ENCODE measurements around the gene AAMP. TPM values are rescaled to one million over a fixed set of nuclear protein-coding genes. Genes with fewer than 3 reads are reported as not detected.

AAMP gene
- total RNA-seq, 2 donors from 2014 or later = 96.1 to 137 TPM

- Histone ChIP-seq H3K4me1 (peaks cover 7% of the 10 kb centered on the region), H3K9ac (ENCODE audit: low read depth in 2 of 2, low read length in 2 of 2) (no peak overlapping the region), H3K27ac (peak overlapping the region; percentile 67), H3K9me3 (no peaks in the 10 kb centered on the region), H3K4me3 (no peak overlapping the region), H3K36me3 (no peaks in the 10 kb centered on the region), H3K27me3 (no peaks in the 10 kb centered on the region)
- no peak for DNase-seq
- no peak for TF ChIP-seq CTCF (IDR thresholded peaks at IDR 0.05)
- intact Hi-C loops (cut with DNase I) = no loop called here
Measured at GRCh38 chr2:218229239-218229638, 40.7 kb downstream of the AAMP start.

- no peak for TF ChIP-seq CTCF (IDR thresholded peaks at IDR 0.05)
- peaks cover 7% of the 10 kb centered on the region for H3K4me1 ChIP-seq
- H3K9ac ChIP-seq (ENCODE audit: low read depth in 2 of 2, low read length in 2 of 2) = no peak overlapping the region
- DNase-seq = no peak
- no peaks in the 10 kb centered on the region for H3K27me3 ChIP-seq
- intact Hi-C loops (cut with DNase I) = no loop called here
- peak overlapping the region; percentile 67 for H3K27ac ChIP-seq
- no peaks in the 10 kb centered on the region for H3K9me3 ChIP-seq
- no peak overlapping the region for H3K4me3 ChIP-seq
- H3K36me3 ChIP-seq = no peaks in the 10 kb centered on the region
Measured at GRCh38 chr2:218228366-218229090, 41.4 kb downstream of the AAMP start.

GRCh38 chr2:218226903-218227302, 43.0 kb downstream of the AAMP start:
- Histone ChIP-seq H3K4me3 (no peak overlapping the region), H3K27ac (no peak overlapping the region), H3K4me1 (peaks cover 9% of the 10 kb centered on the region), H3K27me3 (no peaks in the 10 kb centered on the region), H3K9me3 (no peaks in the 10 kb centered on the region), H3K36me3 (no peaks in the 10 kb centered on the region), H3K9ac (ENCODE audit: low read depth in 2 of 2, low read length in 2 of 2) (no peak overlapping the region)
- intact Hi-C loops (cut with DNase I) = no loop called here
- no peak for DNase-seq
- TF ChIP-seq CTCF (IDR thresholded peaks at IDR 0.05) = no peak

- H3K27ac ChIP-seq = no peak overlapping the region
- H3K27me3 ChIP-seq = no peaks in the 10 kb centered on the region
- H3K4me1 ChIP-seq = peaks cover 18% of the 10 kb centered on the region
- TF ChIP-seq CTCF (IDR thresholded peaks at IDR 0.05) = no peak
- H3K36me3 ChIP-seq = no peaks in the 10 kb centered on the region
- DNase-seq = no peak
- no peak overlapping the region for H3K4me3 ChIP-seq
- intact Hi-C loops (cut with DNase I) = no loop called here
- H3K9me3 ChIP-seq = no peaks in the 10 kb centered on the region
- no peak overlapping the region for H3K9ac ChIP-seq (ENCODE audit: low read depth in 2 of 2, low read length in 2 of 2)
Measured at GRCh38 chr2:218224186-218224585, 45.8 kb downstream of the AAMP start.

- Histone ChIP-seq H3K4me1 (peaks cover 22% of the 10 kb centered on the region), H3K27me3 (no peaks in the 10 kb centered on the region), H3K9me3 (no peaks in the 10 kb centered on the region), H3K9ac (ENCODE audit: low read depth in 2 of 2, low read length in 2 of 2) (no peak overlapping the region), H3K4me3 (no peak overlapping the region), H3K27ac (no peak overlapping the region), H3K36me3 (no peaks in the 10 kb centered on the region)
- no peak for TF ChIP-seq CTCF (IDR thresholded peaks at IDR 0.05)
- intact Hi-C loops (cut with DNase I) = no loop called here
- no peak for DNase-seq
Measured at GRCh38 chr2:218223046-218223445, 46.9 kb downstream of the AAMP start.

Measured in colonic mucosa (tissue), 4 donors.